ENCODE measurements around the gene PCSK1.
"Not testable (repeated sequence)": the region's sequence is repeated elsewhere in the genome, so short reads cannot be mapped to it uniquely, and the experiment has no call there.

Gene PCSK1

DNA sequence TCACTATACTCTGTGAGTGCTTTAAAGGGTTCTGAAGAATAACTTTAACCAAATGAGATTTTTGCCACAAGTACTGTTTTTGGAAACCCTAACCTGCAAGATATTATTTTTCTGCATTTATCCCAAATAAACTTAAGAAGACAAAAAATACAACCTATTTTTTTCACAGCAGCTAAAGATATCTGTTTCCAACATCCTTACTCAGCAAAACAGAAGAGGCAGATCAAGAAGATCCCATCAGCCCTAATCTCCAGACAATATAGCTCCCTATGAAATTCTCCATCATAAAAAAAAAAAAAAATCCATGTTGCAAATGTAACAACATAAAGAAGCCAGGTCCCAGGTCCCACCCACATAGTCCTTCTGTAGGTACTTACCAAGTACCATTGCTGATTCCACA is 7.6 kb downstream of the PCSK1 start:
- no peak for DNase-seq

GRCh38 chr5:96415897-96416296 is 17.2 kb downstream of the PCSK1 start:
- no peak for DNase-seq

DNA sequence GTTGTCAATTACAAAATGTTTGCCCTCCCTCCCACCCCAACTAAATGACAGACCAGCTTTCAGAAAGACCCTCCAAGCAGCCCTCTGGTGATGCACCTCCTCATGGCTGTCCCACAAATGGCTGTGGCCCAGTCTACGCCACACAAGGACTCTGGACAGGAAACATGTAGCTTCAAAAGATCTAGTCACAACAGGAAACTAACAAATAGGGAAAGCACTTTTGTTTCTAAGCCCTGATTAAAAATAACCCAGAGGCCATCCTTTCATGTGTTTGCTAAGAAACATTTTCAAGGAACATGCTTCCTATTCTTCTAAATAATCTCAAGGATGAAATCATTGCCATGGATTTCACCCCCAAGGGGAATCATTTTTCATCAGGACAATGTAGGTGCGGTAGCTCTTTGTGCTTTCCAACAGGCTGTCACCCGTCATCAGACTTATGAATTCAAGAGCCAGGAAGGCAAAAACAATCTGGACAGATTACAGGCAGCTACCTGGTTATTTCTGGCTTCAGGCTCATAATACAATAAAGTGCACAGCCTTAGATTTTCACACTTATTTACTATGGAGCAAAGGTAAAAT is 20.1 kb downstream of the PCSK1 start:
- no peak for DNase-seq

DNA sequence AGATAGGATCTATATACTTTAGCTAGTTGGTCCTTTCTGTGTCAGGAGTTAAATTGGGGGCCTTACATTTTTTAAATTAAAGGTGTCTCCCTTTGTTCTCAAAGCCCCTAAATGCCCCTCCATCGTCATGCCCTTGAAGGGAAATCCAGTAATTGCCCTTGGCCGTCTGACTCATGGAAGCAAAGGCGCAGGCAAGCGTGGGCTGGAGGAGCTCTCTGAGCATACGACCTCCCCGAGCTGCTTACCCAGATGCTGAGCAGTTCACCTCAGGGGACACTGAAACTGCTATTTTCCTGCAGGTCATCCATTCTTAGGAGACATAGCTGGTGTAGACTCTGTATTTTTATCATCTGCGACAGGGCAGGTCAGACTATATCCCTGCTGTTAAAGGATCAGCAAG is 23.0 kb downstream of the PCSK1 start:
- no peak for DNase-seq

GRCh38 chr5:96408841-96409538 is 24.1 kb downstream of the PCSK1 start:
- no peak for DNase-seq

- DNase-seq = peak; percentile 69
These were observed 24.8 kb downstream of the PCSK1 start for GRCh38 chr5:96408210-96408777.

GRCh38 chr5:96407436-96407835 is 25.6 kb downstream of the PCSK1 start:
- DNase-seq = no peak

- no peak for DNase-seq
These were observed 28.7 kb downstream of the PCSK1 start for GRCh38 chr5:96404191-96404867.

DNA sequence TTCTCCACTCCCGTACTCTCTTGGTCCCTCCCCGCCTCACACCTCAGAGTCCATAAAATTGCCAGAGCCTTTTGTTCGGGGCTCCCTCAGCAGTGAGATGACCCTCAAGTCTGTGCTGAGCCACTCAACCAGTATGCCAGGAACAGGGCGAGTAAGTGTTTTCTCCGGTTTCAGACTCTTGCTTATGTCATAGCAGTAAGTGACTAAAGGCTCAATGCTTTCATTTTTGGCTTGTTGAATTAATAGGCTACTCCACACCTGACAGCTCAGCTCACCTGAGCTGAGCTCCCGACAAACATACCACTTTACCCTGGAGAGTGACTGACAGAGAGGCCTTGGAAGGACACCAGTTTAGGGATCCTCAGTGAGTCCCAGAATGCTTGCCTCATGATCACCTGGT is 30.5 kb downstream of the PCSK1 start:
- no peak for DNase-seq

DNA sequence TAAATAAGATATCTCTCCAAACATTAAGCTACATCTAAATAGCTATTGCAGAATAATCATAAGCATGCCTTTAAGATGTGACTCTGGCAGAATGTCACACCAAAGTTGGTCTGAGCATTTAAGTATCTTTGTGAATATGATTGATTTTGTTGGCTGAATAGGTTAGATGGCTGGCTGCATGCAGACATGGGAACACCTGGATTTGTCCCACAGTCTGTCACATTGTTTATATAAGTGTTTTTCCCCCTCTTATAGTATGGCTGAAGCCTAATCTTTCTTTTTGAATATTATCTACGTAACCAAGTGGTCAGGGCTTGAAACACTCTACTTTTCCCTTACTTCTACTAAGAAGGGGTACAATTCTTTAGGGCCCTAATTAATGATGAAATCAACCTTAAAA is 36.2 kb downstream of the PCSK1 start:
- no peak for DNase-seq

- DNase-seq = not testable (repeated sequence)
These were observed 37.8 kb downstream of the PCSK1 start for GRCh38 chr5:96395295-96395694.

GRCh38 chr5:96391921-96392320 is 41.1 kb downstream of the PCSK1 start:
- DNase-seq = no peak

DNA sequence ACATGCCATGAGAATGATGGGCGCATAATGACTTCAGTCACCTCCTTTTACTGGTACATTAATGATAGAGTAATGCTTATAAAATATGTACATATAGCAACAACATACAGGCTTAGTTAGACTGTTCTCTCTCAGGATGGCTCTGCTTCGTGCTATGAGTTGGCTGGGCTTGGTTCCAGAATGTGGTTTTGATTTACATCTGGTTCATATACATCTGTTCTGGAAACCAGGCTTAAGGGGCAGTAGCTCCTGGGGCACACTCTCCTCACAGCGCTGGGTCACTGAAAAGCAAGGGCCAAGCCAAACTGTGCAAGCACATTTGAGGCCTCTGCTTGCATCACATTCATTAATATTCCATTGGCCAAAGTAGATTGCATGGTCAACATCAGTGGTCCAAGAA is 44.9 kb downstream of the PCSK1 start:
- DNase-seq = peak; percentile 79

DNA sequence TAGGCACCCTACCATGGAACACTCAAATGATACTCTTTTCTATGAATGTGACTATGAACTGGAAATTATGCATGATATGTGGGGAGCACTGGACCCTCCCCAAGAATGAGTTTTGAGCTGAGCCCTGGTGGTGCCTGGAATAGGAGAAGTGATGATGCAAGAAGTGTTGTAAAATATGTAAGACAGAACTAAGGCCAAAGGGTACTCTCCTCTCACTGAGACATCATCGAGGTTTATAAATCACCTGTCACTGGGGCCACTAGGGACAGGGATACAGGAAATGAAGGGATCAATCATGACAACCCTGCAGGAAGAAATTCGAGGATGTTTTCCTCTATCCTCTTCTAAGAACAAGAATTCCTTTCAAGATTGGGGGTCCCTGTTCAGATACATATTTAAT is 45.4 kb downstream of the PCSK1 start:
- peak; percentile 9 for DNase-seq

GRCh38 chr5:96385538-96385937 is 47.5 kb downstream of the PCSK1 start:
- no peak for DNase-seq

DNA sequence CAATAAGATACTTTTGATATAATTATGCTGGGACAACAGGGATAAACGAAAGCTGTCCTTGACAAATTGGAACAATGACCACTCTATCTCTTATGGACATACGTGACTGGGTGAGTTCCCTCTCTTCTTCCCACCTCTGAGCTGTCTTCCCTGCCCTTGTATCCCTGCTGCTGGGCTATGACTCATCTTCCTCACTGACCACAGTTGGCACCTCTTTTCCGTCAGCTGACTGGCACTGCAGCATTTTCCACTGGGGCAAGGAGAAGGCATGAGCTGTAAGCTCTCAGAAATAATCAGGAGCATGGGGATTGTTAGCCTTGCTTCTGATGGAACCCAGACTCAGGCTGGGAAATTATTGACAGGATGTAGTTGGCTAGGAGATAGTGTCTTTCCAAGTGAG is 48.7 kb downstream of the PCSK1 start:
- peak; percentile 43 for DNase-seq

DNA sequence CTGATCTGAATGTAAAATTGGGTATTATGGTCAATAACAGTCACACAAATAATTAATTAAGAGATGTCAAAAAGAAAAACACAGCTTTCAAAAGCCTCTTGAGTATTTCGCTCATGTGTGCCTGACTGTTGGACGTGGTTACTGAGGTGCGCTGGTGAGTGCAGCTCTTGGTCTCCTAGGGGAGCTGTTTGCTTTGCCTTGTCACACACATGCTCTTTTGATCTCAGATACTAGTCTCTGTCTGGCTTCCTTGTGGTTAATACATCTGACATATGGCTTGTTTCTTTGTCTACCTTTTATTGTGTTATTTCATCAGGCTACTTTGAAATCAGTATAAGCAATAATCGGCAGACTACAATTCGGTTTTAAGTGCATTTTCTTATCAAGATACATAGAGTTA is 51.5 kb downstream of the PCSK1 start:
- no peak for DNase-seq

DNA sequence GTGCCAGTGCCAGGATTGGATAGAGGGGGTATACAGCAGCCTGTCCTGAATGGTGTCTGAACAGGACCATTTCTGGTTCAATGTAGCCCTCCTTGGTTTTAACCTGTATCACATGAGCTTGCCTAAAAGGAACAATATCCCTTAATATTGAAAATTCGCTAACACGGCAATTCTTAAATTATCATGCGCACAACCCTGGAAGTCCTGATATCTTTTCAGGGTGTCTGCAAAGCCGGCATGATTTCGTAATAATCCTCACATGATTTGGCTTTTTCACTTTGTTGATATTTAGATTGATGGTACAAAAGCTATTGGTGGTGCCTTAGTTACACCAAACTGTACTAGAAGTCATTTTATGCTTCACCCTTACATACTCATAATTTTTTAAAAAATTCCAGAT is 53.2 kb downstream of the PCSK1 start:
- DNase-seq = no peak

- no peak for DNase-seq
These were observed 55.5 kb downstream of the PCSK1 start for GRCh38 chr5:96377597-96377996.

DNA sequence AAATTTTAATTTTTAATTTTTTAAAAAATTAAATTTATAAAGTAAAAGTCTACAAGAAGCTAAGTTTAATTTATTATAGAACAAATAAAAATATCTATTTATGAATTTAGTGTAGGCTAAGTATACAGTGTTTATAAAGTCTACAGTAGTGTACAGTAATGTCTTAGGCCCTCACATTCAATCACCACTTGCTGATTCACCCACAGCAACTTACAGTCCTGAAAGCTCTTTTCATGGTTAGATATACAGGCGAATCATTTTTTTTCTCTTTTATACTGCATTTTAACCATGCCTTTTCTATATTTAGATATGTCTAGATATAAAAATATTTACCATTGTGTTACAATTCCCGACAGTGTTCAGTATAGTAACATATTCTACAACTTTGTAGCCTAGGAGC is 55.9 kb downstream of the PCSK1 start:
- DNase-seq = peak; percentile 35

DNA sequence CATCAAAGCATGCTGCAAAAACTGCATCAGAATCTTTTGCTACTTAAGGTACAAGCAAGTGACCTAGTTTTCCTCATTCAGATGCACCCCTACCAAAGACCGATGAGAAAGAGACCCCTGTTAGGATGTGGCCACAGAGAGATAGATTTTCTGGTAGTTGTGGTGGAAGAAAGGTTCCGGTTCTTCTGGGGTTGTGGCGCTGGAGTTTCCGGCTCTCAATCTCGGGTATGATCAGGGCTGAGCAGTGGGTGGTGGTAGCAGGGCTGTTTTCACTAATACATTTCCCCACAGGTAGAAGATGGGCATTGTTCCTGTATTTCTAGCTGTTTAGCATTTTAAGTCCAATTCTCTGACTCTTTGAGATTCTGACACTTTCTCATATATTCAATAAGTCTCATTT is 58.4 kb downstream of the PCSK1 start:
- DNase-seq = no peak

DNA sequence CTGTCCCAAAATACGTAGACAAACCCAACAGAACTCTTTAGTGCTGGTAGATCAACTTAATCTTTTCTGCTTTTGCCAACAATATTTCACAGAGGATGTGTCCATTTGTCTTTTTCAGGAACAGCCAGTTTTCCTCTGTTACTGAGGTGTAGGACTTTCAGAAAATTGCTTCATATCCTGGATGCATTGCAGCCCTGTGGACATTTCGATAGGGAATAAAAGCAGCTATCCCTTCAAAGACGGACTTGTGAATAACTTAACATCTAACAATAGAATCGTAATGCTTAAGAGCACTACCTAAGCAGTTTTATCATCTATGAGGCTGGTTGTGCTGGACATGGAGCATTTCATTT is 59.7 kb downstream of the PCSK1 start:
- no peak for DNase-seq

- no peak for DNase-seq
These were observed 60.2 kb downstream of the PCSK1 start for GRCh38 chr5:96372726-96373380.

- DNase-seq = no peak
These were observed 62.1 kb downstream of the PCSK1 start for GRCh38 chr5:96370976-96371375.
